WI38 (cell line): ENCODE data around the gene ERFL.

Experiments used
- H3K4me3 ChIP-seq: 2 replicates; pipeline ENCODE4 v1.5.1; 2011; ENCODE audit warnings: low read depth, mild to moderate bottlenecking, control low read depth, low read length
- TF ChIP-seq, protein P1 (sequence below): IDR thresholded peaks from 2 replicates; pipeline ENCODE4 v1.5.1; 2012; ENCODE audit warnings: low read depth, mild to moderate bottlenecking, control low read depth, low read length

ERFL gene

GRCh38 chr19:41928221-41928683 lies at the start of gene ERFL:
Gene ERFL, minus strand, starts transcription at chr19:41928449. Its CDS starts 15,530 bp downstream, at chr19:41912919.
- peak within 1 kb of the TSS; percentile 46 for H3K4me3 ChIP-seq
- TF ChIP-seq, protein P1, sequence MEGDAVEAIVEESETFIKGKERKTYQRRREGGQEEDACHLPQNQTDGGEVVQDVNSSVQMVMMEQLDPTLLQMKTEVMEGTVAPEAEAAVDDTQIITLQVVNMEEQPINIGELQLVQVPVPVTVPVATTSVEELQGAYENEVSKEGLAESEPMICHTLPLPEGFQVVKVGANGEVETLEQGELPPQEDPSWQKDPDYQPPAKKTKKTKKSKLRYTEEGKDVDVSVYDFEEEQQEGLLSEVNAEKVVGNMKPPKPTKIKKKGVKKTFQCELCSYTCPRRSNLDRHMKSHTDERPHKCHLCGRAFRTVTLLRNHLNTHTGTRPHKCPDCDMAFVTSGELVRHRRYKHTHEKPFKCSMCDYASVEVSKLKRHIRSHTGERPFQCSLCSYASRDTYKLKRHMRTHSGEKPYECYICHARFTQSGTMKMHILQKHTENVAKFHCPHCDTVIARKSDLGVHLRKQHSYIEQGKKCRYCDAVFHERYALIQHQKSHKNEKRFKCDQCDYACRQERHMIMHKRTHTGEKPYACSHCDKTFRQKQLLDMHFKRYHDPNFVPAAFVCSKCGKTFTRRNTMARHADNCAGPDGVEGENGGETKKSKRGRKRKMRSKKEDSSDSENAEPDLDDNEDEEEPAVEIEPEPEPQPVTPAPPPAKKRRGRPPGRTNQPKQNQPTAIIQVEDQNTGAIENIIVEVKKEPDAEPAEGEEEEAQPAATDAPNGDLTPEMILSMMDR: no peak

- TF ChIP-seq, protein P1: no peak
- no peak overlapping the region for H3K4me3 ChIP-seq
These were observed 49.7 kb upstream of the ERFL start for GRCh38 chr19:41977916-41978315.

- no peak overlapping the region for H3K4me3 ChIP-seq
- TF ChIP-seq, protein P1: no peak
These were observed 46.4 kb upstream of the ERFL start for GRCh38 chr19:41974652-41975051.

- H3K4me3 ChIP-seq: no peak overlapping the region
- TF ChIP-seq, protein P1: no peak
These were observed 43.1 kb upstream of the ERFL start for GRCh38 chr19:41971363-41971762.

GRCh38 chr19:41969772-41970458 lies 41.7 kb upstream of the ERFL start:
- TF ChIP-seq, protein P1: no peak
- H3K4me3 ChIP-seq: no peak overlapping the region

DNA sequence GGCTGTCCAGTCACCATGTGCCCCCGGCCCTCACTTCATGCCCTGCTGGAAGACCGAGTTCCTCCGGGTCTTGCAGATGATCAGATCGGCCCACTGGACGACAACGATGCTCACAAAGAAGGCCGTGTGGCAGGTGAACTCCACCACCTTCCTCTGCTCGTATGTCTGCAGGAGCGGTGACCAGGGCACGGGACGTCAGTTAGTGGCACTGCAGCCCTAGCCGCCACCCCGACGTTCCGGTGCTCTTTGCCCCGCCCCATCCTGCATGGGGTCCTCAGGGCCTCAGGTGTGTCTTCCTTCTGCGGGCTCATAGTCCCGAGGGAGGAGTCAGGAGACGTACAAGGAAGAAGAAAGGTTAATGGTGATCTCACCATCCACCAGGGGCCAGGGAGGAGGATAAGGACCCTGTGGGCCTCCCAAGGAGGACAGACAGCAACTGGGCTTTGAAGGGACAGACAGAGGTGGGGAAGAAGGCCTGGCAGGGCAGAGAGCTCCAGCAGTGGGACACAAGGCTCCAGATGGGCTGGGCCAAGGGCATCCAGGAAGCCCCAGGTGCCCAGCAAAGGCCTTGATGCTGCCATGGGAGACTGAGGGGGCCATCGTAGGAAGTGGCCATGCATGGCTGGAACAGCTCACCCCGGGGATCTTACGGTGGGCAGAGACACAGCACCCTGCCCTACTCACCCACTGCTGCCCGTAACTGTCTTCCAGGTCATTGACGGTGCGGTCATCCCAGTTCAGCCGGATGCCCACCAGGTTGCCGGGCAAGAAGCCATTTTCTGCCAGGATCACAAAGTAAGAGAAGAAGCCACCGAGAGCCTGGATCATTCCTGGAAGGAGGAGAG lies 40.7 kb upstream of the ERFL start:
- TF ChIP-seq, protein P1: no peak
- H3K4me3 ChIP-seq: no peak overlapping the region
